RWPE1 (cell line): ENCODE data around the gene LRRC15.

ENCODE experiments used
- CTCF ChIA-PET: fragments of 350-600 bp; sonication (Branson Sonifier 250); formaldehyde crosslinking; extraction: SDS; loops from one replicate; lab custom pipeline; 2021; lab: Yijun Ruan, JAX
- POLR2A ChIA-PET: fragments of 400-600 bp; formaldehyde crosslinking; extraction: SDS; loops from one replicate; lab custom pipeline; 2020; ENCODE audit warnings: antibody characterized with exemption; ENCODE audit not compliant: low non-redundant PET; lab: Yijun Ruan, JAX
- DNase-seq: peaks from one replicate; pipeline ENCODE4 v3.0.0; 2012; ENCODE audit warnings: low spot score
- H3K27ac ChIP-seq: fragments of 450-650 bp; 2 replicates; pipeline ENCODE4 v1.5.1; 2017
- CTCF ChIP-seq: fragments of 450-650 bp; conservative IDR thresholded peaks from 2 replicates; pipeline ENCODE4 v1.5.1; 2017; ENCODE audit warnings: low read depth, mild to moderate bottlenecking

Gene LRRC15

DNA sequence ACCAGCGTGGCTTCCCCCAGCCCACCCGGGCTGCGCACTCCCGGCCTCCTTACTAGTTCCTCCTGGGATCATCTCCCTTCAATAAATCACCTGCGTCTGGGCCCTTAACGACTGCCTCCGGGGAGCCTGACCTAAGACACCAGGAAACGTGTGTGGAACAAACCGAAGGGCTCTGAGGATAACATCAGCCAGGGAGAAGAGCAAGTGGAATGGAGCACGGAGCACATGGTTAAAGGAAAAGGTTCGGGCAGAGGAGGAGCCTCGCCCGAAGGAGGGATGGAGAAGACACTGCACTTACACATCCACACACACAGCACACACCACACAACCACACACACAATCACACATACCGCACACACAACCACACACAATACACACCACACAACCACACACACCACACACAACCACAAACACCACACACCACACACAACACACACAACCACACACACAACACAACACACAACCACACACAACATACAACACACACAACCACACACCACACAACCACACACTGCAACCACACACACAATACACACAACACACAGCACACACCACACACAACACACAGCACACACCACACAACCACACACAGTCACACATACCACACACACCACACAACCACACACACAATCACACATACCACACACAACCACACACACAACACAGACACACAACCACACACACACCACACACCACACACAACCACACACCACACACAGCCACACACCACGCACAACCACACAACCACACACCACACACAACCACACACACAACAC lies 43.2 kb downstream of the LRRC15 start:
- DNase-seq = peak; percentile 34
- peak overlapping the region; percentile 99 for H3K27ac ChIP-seq
- ChIA-PET CTCF (interaction anchor here (0.6 kb wide), 1 partner anchor 542 kb away, joined by 3 read pairs; no protein-coding TSS in a partner anchor), POLR2A (no interaction called here)
- no peak for TF ChIP-seq CTCF

- ChIA-PET POLR2A (no interaction called here), CTCF (interaction anchor here (0.6 kb wide), 1 partner anchor 541 kb away, joined by 3 read pairs; no protein-coding TSS in a partner anchor)
- peak overlapping the region; percentile 99 for H3K27ac ChIP-seq
- no peak for TF ChIP-seq CTCF
- DNase-seq = no peak
Observed at GRCh38 chr3:194325424-194326153, 44.0 kb downstream of the LRRC15 start.

DNA sequence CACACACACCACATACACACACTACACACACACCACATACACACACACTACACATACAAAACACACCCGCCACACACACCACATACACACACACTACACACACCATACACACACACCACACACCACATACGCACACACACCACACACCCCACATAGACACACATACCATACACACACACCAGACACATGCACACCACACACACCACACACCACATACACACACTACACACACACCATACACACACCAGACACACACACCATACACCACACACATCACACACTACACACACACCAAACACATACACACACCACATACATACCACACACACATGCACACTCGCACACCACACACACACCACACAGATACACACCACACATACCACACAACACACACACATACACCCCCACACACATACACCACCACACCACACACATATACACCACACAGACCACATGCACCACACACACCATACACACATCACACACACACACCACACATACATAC lies 44.7 kb downstream of the LRRC15 start:
- CTCF ChIA-PET = no interaction called here
- POLR2A ChIA-PET = no interaction called here
- TF ChIP-seq CTCF = no peak
- H3K27ac ChIP-seq = peak overlapping the region; percentile 99; the same call in 1 of the 2 replicates
- no peak for DNase-seq

DNA sequence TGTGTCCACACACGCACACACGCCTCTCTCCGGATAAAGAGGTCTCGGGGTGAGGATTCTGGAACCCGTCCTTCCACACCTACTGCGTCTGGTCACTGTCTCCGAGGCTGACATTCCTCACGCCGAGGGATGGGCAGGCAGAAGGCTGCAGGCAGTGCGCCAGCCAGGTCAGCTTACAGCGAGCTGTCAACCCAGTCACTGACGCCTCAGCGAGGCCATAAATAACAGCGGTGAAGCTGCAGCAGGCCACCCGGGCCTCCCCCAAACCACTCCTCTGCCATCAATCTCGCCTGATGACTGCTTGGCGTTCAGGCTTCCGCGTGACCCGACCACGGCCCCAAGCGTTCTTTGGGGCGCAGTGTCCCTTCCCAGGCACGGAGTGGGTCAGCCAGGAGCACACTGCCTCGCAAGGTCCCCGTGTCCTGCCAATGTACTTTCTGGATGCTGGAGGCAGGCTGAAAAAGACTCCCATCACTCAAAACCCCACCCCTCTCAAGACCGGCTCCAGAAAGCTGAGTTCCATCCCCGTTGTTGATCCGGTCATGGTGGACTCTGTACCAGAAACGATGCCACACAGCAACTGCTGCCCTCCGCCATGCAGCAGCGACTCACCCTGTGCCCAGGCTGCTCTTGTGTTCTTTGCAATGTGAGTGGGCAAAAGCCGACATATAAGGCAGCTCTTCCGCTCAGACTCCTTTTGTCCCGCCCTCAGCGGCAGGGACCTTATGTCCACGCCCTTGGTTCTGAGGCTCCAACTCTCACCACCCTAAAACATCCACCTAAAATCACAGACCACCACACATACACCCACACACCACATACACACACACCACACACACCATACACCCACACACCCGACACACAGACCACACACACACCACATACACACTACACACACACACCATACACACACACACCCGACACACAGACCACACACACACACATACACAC lies 45.5 kb downstream of the LRRC15 start:
- ChIA-PET CTCF (interaction anchor here (0.6 kb wide), 1 partner anchor 630 kb away, joined by 3 read pairs; no protein-coding TSS in a partner anchor), POLR2A (no interaction called here)
- H3K27ac ChIP-seq = peak overlapping the region; percentile 99
- DNase-seq = peak; percentile 64
- TF ChIP-seq CTCF = no peak

GRCh38 chr3:194322678-194323211 lies 46.8 kb downstream of the LRRC15 start:
- no peak for TF ChIP-seq CTCF
- H3K27ac ChIP-seq = peak overlapping the region; percentile 99
- ChIA-PET POLR2A (interaction anchor here (0.9 to 1.2 kb wide), 2 partner anchors 181 to 184 kb away, joined by 4 to 8 read pairs; no protein-coding TSS in a partner anchor), CTCF (interaction anchor here (1.2 kb wide), 1 partner anchor 186 kb away, joined by 3 read pairs; no protein-coding TSS in a partner anchor)
- DNase-seq = peak; percentile 96
